HG03520 (cell line): ENCODE measurements around the gene PLB1.

Experiments used
- ATAC-seq: cut with Tn5 transposase; IDR thresholded peaks from one replicate; pipeline ENCODE4 v1.9.1; 2021; ENCODE audit warnings: mild to moderate bottlenecking, moderate library complexity; ENCODE audit not compliant: unreplicated experiment

Gene PLB1

DNA sequence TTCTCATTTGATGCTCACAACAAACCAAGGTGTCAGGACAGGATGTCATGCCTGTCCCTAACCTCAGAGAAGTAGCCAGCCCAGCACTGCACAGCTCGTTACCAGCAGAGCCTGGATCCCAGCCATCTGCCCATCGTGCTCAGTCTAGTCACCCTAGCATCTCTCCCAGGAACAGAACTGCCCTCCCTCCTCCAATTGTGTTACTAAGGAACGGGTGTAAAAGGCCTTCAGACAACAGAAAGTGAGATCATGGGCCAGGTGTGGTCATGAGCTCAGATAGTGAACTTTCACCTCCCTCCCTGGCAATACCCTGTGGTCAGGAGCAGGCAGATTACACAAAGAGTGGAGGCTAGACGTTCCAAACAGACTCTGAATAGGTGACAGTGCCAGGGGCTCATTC is 144.0 kb downstream of the PLB1 start:
- ATAC-seq: no peak

DNA sequence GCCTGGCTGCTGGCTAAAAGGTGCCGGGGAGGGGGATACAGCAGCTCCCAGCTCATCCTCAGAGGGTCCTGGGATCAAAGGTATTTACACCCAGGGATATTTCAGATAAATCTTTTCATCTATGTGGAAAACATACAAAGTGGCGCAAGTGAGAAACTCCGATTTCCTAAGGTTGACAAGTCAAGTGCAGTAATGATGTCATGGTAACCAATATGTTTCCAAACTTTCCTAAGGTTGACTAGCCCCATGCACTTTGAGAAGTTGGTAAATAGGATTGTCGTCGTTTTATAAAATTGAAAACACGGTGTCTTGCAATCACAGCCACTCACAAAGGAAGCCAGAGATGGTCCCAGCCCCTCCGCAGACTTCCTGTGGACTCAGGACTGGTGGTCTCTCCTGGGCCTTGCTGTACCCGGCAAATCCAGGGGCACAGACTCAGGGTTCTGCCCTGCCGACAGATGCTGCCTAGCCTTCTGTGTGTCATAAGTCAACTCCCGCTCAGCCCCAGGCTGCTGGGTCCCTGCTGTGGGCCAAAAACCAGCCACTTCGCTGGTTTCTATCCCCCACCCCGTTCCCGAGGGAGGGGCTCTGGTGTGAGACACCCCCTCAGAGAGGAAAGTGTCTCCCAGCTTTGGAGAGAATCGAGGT is 144.5 kb downstream of the PLB1 start:
- ATAC-seq: no peak

DNA sequence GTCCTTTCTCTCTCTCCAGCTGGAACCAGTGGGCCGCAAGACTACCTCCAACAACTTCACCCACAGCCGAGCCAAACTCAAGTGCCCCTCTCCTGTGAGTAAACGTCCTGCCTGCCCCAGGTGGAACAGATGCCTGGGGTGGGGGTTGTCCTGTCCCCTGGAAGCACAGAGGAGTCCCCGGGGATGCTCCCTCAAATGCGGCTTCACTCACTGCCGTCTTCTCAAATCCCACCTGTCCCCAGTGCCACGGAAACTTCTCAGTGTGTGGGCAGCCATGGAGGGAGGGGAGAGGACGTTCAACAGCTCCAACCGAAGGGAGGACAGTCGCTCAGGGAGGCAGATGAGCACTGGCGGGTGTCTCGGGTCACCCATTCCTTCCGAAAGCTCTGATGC is 145.0 kb downstream of the PLB1 start:
- ATAC-seq: no peak

DNA sequence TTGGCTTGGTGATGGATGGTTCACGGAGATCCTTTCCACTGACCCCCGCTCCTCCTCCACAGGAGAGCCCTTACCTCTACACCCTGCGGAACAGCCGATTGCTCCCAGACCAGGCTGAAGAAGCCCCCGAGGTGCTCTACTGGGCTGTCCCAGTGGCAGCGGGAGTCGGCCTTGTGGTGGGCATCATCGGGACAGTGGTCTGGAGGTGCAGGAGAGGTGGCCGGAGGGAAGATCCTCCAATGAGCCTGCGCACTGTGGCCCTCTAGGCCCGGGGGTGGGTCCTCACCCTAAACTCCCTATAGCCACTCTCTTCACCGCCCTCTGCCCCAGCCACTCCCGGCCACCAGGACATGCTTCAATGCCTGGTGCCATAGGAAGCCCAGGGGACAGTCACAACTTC is 146.9 kb downstream of the PLB1 start:
- ATAC-seq: no peak

DNA sequence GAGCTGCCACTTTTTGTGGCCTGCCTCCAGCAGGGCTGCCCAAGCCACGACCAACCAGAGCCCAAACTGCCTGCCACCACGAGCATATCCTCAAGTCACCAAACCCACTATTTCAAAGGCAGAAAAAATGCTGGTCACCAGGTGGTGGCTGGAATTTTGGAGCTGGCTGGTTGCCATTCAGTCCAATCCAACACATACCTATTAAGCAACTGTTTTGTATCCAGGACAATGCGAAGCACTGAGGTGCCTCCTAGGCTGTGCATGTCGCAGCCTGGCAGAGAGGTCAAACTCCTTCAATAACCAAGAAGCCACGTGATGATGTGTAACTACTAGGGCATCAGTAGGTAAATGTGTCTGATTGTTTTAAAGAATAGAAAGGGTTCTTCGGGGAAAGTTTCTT is 147.5 kb downstream of the PLB1 start:
- no peak for ATAC-seq

DNA sequence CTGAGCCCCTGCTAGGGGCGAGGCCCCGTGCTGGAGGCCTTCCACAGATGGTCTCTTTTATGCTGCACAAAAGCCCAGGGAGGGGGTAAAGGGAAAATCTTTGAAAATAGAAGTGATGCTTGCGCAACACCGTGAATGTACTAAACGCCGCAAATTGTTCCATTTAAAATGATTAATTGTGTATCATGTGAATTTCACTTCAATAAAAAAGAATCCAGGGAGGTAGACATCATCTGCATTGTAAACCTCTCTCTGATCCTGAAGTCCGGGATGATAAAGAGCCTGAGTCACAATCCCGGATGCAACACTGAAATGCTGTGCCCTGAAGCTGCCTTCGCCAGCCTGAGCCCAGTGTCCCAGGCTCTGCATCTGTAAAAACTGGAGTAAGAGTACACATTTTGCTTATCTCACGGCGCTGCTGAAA is 148.1 kb downstream of the PLB1 start:
- ATAC-seq: no peak

DNA sequence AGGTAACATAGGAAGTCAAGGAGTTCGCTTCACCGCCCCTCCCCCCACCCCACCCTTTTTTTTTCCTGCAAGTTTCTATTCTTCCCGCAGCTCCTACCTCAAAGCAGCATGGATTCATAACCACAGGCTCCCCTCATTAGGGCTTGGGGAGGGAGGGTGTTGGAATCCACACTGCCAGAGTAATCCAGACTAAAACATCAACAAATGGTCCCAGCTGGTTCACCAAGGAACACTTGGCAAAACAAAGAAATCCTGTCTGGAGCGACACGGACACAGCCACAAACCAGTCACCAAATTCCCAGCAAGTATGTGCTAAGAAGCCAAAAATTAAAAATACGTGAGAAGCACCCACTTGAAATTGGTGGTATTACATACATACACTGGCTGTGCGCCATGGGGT is 148.9 kb downstream of the PLB1 start:
- no peak for ATAC-seq

DNA sequence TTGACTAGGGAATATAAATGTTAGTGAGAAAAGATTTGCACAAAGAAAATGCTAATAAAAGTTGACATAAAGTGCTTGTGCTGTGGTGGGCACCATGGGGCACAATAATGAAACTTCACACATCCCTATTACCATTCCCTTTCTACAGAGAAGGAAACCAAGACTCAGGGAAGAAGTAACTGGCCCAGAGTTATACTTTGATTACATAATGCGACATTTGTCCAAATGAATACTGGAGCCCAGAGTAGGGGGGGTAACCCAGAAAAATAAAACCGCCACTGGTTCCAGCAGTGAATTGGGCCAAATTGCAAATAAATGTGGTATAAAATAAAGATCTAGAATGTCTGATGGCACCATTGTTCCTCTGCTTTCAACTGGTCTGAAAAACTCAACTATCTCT is 149.7 kb downstream of the PLB1 start:
- ATAC-seq: no peak

DNA sequence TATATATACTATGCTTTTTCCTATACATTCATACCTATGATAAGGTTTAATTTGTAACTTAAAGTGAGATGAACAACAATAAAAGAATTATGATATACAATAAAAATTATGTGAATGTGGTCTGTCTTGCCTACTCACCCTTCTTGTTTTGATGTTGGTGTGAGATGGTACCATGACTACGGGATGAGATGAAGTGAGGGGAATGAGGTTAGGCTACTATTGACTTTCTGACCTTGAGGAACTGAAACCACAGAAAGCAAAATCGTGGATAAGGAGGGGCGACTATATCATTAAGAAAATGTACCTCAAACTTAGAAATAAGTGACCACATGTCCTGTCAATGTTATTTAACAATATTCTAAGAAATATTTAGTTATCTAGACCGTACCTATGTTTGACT is 151.8 kb downstream of the PLB1 start:
- no peak for ATAC-seq

DNA sequence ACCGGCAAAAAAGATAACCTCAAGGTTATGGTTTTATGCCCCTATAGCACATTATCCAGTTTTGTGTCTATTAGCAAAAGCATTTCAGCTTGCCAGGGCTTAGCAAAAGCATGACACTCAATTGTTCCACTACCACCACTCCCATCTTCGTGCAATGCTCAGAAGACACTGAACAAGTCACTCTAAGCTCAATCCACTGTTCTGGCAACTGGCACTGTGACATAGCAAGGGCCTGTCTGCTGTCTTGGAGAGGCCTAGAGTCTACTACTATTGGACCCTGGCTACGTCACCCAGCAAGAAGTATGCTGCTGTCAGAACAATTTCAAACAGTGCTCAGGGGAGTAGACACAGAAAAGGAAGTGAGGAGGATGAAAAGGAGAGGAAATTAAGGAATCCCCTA is 152.3 kb downstream of the PLB1 start:
- ATAC-seq: no peak

DNA sequence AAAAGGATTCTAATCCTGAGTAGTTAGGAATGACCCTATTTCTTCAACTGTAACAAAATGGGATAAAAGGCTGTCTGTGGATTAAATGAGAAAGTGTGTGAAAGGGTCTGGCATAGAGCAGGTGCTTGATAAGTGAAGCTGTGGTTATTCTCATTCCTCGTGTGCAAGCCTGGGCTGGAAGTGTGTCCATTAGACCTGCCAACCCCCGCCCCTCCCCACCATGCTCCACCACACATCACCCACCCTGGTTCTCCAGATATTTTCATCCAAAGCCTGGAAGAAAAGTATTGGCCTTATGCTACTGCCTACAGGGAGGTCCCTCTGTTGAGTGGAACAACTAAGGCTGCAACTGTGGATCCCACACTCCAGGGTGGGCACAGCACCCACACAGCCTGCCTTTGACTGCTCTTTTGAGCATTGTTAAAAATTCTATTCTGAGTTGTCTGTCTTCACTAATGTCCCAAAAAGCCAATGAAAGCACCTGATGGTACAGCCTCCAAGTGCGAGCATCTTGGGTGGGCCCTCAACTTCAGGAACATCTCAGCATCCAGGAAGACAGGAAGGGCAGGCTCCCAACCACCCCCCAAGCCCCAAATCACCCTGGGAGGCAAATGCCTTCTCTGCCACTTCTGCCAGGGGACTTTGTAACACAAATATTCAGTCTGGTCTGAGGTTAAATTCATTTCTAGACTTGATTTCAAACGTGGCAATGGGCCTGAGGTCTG is 153.0 kb downstream of the PLB1 start:
- ATAC-seq: no peak

DNA sequence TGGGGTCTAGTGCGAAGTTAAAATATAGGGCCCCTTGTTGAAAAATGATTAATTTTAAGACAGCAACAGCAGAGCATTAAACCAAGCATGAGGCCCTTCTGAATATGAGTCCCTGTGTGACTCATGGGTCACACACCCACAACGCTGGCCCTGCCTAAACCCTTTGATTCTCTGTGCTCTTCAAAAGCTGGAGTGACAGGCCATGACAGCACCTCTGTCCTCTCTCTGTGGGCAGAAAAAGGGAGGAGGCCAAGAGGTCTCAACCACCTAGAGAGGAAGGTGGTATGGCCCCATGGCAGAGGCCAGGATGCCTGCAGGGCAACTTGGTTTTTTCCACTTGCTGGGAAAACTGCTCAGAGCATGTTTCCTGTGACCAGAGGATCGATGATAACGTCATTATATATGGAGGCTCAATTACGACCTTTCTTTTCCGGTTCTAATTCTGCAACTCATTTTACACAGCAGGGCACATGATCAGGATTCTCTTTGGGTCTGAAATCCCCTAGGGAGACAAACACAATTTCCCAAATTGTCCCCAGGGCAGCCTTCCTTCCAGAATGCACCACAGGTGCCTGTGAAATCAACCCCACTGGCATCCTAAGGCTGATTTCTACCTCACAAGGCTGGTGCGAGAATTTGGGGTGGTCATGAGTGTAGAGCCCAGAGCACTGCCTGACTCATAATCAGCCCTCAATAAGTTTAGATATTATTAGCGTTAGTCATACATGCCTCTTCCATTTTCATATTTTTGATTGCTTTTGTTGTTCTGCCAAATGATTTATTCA is 153.8 kb downstream of the PLB1 start:
- ATAC-seq: no peak

DNA sequence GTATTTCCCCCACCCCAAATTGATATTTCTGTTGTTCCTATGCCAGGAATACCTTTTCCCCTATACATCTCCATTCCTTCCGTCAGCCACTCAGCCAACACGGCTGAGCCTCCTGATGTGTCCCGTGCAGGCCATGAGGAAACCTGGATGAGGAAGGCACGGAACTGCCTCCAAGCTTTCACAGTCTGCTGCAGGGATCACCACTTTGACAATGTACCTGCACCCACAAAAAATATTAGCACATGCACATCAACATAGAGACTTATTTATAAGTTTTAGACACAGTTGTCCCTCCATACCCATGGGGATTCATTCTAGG is 154.4 kb downstream of the PLB1 start:
- no peak for ATAC-seq

DNA sequence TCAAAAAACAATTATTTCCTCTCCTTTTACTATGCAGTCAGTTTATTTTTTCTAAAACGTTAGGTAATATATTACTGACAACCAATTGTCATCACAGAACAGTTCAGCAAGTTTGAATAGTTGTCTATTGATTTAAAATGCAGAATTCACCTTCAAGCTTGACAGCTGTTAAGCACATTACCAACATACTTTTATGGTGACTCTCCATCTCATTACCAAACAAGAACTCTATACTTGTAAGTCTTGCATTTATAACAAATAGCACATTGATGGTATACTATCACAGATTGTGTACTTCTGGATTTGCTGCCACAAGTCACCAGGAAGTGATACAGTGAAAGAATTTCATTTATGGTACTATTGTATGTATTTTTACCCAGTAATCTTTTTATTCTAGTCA is 156.4 kb downstream of the PLB1 start:
- no peak for ATAC-seq

DNA sequence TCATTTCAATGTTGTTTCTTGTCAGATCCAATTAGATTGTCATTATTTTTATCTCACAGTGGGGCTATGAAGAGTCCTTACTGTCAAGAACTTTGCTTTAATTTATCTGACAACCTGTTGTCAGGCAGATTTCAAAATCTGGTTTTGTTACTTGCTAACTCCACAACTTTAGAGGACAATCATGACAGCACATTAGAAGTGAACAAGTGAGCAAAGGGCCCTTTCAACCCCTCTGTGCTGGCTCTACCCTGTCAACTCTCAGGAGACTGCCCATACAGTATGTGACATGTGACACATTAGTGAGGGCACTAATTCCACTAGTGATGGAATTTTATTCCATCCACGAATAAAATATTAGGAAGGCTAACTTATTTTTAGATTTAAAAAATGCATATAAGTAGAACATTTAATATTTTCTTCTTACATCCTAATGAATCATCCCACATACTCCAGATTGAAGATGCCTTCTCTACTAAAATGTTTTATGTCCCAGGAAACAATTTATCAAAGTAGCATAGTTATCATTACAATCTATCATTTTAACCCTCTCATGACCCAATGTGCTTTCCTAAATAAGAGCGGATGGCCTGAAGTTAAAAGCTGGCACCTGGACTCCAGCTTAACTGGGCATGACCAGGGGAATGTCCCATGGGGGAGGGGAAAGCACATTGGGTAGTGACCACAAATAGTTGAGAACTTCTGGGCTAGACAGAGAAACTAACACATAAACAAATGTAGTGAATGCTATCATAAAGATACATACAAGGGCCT is 158.2 kb downstream of the PLB1 start:
- ATAC-seq: no peak

DNA sequence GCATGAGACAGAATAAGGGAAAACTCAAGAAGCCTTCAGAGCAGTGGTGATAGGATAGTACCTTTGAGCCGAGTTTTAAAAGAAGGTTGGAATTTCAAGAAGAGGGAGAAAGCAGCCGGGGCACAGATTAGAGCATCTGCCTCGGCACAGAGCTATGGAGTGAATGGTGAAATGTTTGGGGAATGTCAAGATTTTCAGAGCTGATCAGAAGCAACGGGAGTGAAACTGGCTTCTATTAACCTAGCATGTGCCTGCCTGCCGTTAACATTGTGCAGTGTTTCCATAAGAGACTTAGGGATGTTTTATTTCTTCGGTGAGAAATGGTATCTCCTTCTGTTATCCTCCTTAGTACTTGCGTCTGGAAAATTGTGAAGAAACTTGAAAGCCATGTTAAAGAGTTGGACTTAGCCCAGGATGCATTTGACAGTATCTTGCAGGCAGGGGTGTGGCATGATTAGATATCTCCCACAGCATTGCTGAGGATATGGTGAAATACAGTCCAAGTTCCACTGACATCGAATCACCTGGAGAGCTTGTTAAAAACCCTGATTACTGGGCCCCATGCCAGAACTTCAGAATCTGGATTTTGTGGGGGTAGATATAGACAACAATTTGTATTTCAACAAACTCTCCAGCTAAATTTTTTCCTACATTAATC is 158.9 kb downstream of the PLB1 start:
- no peak for ATAC-seq

DNA sequence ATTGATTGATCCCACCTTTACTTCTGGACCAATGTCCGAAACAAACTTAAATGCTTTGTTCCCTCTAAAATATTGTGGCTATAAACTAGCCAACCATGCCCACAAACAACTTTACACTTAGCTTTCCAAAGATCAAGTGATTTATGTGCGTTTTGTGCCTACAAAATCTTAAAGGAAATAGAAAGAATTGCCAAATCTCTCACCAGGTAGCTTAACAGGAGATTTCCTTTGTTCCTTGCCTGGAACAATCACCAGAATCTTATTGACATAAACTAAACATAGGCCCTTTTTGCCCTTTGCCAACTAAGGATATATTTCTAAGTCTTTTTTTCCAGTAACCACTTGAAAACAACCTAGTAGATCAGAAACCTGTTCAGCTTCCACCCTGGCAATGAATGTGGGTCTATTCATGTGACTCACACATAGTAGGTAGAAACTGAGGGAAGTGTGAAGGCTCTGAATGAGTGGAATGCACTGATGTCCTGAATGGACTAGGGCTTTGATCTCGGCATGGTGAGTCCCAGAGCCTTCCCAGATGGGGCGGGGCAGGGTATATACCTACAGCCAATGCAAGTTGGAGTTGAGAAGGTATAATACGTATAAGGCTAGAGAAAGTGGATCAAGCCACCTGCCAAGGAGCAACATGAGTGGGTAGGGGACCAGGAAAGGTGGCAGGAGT is 161.2 kb downstream of the PLB1 start:
- ATAC-seq: no peak

DNA sequence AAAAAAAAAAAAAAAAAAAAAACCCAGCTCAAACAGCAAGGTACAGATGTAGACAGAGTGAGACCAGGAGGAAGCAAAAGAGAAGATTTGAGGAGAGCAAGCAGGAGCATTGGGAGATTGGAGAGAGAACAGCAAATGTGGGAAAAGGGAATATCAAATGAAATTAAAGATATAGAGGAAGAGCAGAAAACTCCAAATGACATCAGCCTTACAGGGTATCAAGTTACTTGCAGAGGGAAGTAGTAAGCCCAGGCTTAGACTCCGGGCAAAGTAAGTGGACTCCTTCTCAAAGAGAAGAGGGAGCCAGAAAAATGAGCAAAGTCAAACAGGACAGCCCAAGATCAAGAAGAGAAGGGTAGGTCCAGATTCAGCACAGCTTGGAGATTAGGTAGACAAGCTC is 162.5 kb downstream of the PLB1 start:
- ATAC-seq: no peak

DNA sequence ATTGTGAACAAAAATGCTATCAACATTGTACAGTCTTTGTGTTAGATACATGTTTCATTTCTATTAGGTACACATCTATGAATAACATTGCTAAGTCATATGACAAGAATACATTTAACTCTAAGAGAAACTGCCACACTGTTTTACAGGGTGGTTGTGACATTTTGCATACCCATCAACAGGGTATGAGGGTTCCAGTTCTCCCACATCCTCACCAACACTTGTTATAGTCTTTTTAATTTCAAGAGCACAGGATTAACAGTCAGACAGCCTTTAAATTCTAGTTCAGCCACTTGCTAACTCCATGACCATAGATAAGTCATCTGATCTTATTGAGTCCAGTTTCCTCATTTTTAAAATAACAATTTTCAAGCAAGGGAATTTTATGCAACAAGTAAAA is 163.3 kb downstream of the PLB1 start:
- ATAC-seq: no peak

DNA sequence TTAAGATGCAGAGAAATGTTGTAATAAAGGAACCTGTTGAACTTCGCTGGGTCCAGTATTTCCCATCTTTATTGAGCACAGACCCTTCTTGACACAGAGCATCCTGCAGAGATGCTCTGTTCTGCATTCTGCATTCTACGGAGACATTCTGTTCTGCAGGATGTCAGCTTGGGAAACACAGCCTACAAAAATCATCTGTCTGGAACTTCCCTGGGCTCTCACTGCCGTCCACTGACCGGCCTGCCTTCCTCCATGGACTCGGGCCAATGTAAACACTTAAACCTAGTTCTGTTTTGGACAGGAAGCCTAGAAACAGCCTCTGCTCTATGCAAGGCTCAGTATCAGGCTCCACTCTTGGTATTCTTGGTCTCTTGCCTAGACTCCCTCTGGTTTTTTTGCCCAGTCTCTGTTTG is 165.7 kb downstream of the PLB1 start:
- ATAC-seq: no peak
